Measurements from ENCODE around the gene ASXL2. TPM values are rescaled to one million over a fixed set of nuclear protein-coding genes. Genes with fewer than 3 reads are reported as not detected.

Gene ASXL2
- total RNA-seq, 1 experiment from 2014 or later: 35.7 TPM

DNA sequence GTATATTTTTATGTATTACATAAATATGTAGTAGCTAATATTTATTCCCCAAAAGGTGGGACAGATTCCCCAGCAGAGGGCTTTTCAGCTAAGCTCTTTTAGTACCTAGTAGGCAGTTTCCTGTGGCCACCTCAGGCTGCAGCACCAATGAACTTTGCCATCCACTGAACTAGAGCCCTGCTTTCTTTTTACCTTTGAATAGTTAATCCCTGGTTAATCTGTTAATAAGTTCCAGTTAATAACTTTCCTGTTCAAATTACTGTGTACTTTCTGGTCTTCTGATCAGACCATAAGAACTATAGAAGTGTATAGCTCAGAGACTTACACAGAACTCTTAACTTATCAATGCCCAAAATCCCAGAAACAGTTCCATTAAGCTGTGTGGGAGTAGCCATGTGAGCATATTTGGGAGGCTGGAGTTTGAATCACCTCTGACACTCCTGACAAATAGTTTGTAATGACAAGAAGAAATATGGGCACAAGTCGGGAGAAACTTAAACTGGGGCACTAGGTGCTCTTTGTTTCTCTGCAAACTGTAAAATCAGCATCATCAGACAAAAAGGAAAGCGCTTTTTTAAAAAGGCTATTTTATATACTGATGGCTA lies 40.0 kb downstream of the ASXL2 start:
- Histone ChIP-seq H3K27me3 (replicated peaks; ENCODE audit: control insufficient read depth, insufficient read depth, low read length) (no peaks in the 10 kb centered on the region), H3K9me3 (no peaks in the 10 kb centered on the region), H3K4me3 (ENCODE audit: low read depth, low read length) (no peak overlapping the region), H3K4me1 (no peaks in the 10 kb centered on the region), H3K36me3 (ENCODE audit: control insufficient read depth, insufficient read depth, low read length) (peaks cover 1% of the 10 kb centered on the region; the same call in 1 of the 2 replicates)
- Mint-ChIP-seq H3K27me3 (ENCODE audit: insufficient read depth, unreplicated experiment) (no peaks in the 10 kb centered on the region), H3K4me1 (ENCODE audit: low read depth, unreplicated experiment) (peaks cover 6% of the 10 kb centered on the region), H3K4me3 (ENCODE audit: unreplicated experiment) (no peak overlapping the region), H3K36me3 (ENCODE audit: insufficient read depth, unreplicated experiment) (peaks cover 32% of the 10 kb centered on the region), H3K27ac (ENCODE audit: unreplicated experiment) (no peak overlapping the region), H3K9me3 (ENCODE audit: unreplicated experiment) (no peaks in the 10 kb centered on the region)
- ChIA-PET CTCF (interaction anchor here (0.5 kb wide), 1 partner anchor 306 kb away, joined by 4 read pairs; no protein-coding TSS in a partner anchor), POLR2A (no interaction called here)
- TF ChIP-seq, protein P1, sequence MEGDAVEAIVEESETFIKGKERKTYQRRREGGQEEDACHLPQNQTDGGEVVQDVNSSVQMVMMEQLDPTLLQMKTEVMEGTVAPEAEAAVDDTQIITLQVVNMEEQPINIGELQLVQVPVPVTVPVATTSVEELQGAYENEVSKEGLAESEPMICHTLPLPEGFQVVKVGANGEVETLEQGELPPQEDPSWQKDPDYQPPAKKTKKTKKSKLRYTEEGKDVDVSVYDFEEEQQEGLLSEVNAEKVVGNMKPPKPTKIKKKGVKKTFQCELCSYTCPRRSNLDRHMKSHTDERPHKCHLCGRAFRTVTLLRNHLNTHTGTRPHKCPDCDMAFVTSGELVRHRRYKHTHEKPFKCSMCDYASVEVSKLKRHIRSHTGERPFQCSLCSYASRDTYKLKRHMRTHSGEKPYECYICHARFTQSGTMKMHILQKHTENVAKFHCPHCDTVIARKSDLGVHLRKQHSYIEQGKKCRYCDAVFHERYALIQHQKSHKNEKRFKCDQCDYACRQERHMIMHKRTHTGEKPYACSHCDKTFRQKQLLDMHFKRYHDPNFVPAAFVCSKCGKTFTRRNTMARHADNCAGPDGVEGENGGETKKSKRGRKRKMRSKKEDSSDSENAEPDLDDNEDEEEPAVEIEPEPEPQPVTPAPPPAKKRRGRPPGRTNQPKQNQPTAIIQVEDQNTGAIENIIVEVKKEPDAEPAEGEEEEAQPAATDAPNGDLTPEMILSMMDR (IDR thresholded peaks at IDR 0.05; ENCODE audit: insufficient read depth in 1 of 2, low read depth in 1 of 2, low read length in 1 of 2, severe bottlenecking in 1 of 2, unreplicated experiment in 1 of 2): no peak
- no TSS peak for BruUV-seq (replicated peaks)
- intact Hi-C loops (cut with micrococcal nuclease; ENCODE audit: unreplicated experiment): no loop called here
- no peak for DNase-seq

DNA sequence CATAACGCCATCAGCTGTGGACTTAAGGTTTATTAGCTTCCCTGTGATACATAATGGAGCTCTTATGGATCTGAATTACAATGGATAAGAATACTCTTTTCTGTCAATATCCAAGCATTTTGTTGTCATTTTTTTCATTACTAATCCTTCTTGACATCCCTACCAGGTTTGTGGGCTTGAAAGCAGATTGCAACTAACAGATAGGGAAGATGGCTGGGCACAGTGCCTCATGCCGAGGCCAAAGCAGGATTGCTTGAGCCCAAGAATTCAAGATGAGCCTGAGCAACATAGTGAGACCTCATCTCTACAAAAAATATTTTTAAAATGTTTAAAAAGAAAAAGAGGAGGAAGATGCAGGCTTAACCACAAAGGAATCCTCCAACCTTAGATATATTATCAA lies 42.4 kb downstream of the ASXL2 start:
- no peaks in the 10 kb centered on the region for H3K27me3 ChIP-seq (replicated peaks; ENCODE audit: control insufficient read depth, insufficient read depth, low read length)
- ChIA-PET CTCF (no interaction called here), POLR2A (no interaction called here)
- intact Hi-C loops (cut with micrococcal nuclease; ENCODE audit: unreplicated experiment): no loop called here
- Mint-ChIP-seq H3K4me3 (ENCODE audit: unreplicated experiment) (no peak overlapping the region), H3K9me3 (ENCODE audit: unreplicated experiment) (peaks cover 11% of the 10 kb centered on the region), H3K4me1 (ENCODE audit: low read depth, unreplicated experiment) (peaks cover 6% of the 10 kb centered on the region), H3K27ac (ENCODE audit: unreplicated experiment) (no peak overlapping the region), H3K27me3 (ENCODE audit: insufficient read depth, unreplicated experiment) (no peaks in the 10 kb centered on the region), H3K36me3 (ENCODE audit: insufficient read depth, unreplicated experiment) (peaks cover 21% of the 10 kb centered on the region)
- no peaks in the 10 kb centered on the region for H3K4me1 ChIP-seq
- DNase-seq: no peak
- TF ChIP-seq, protein P1 (IDR thresholded peaks at IDR 0.05; ENCODE audit: insufficient read depth in 1 of 2, low read depth in 1 of 2, low read length in 1 of 2, severe bottlenecking in 1 of 2, unreplicated experiment in 1 of 2): no peak
- no peaks in the 10 kb centered on the region; the same call in 1 of the 2 replicates for H3K9me3 ChIP-seq
- BruUV-seq (replicated peaks): no TSS peak
- H3K36me3 ChIP-seq (ENCODE audit: control insufficient read depth, insufficient read depth, low read length): peaks cover 1% of the 10 kb centered on the region; the same call in 1 of the 2 replicates
- no peak overlapping the region for H3K4me3 ChIP-seq (ENCODE audit: low read depth, low read length)

DNA sequence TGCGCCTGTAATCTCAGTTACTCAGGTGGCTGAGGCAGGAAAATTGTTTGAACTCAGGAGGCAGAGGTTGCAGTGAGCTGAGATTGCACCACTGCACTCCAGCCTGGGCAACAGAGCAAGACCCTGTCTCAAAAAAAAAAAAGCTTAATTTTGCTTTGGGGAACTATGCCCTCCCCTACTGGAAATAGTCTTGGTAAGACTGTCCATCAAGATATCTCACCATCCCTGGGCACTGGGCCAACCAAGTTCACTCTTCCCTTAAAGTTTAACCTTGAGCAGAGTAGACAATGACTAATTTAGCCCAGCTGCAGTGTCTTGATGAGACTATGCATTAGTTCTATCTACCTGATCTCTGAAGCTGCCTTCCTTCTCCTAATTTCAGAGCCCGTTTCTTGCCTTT lies 44.7 kb downstream of the ASXL2 start:
- Mint-ChIP-seq H3K27me3 (ENCODE audit: insufficient read depth, unreplicated experiment) (no peaks in the 10 kb centered on the region), H3K36me3 (ENCODE audit: insufficient read depth, unreplicated experiment) (peaks cover 14% of the 10 kb centered on the region), H3K4me1 (ENCODE audit: low read depth, unreplicated experiment) (peaks cover 16% of the 10 kb centered on the region), H3K9me3 (ENCODE audit: unreplicated experiment) (peaks cover 11% of the 10 kb centered on the region), H3K27ac (ENCODE audit: unreplicated experiment) (no peak overlapping the region), H3K4me3 (ENCODE audit: unreplicated experiment) (no peak overlapping the region)
- Histone ChIP-seq H3K36me3 (ENCODE audit: control insufficient read depth, insufficient read depth, low read length) (peaks cover 1% of the 10 kb centered on the region; the same call in 1 of the 2 replicates), H3K4me3 (ENCODE audit: low read depth, low read length) (no peak overlapping the region), H3K9me3 (no peaks in the 10 kb centered on the region; the same call in 1 of the 2 replicates), H3K4me1 (peaks cover 6% of the 10 kb centered on the region; the same call in 1 of the 2 replicates), H3K27me3 (replicated peaks; ENCODE audit: control insufficient read depth, insufficient read depth, low read length) (no peaks in the 10 kb centered on the region)
- DNase-seq: no peak
- POLR2A ChIA-PET: no interaction called here
- TF ChIP-seq, protein P1 (IDR thresholded peaks at IDR 0.05; ENCODE audit: insufficient read depth in 1 of 2, low read depth in 1 of 2, low read length in 1 of 2, severe bottlenecking in 1 of 2, unreplicated experiment in 1 of 2): no peak
- no TSS peak for BruUV-seq (replicated peaks)
- CTCF ChIA-PET: no interaction called here
- intact Hi-C loops (cut with micrococcal nuclease; ENCODE audit: unreplicated experiment): no loop called here
